Loucy (cell line): ENCODE results near the gene RASSF4.

Experiments
- EZH2phosphoT487 ChIP-seq: fragments of 200-600 bp; IDR thresholded peaks from 2 replicates; pipeline ENCODE4 v1.6.1; 2018; ENCODE audit warnings: antibody characterized with exemption, mild to moderate bottlenecking, moderate library complexity, borderline replicate concordance
- TF ChIP-seq, protein P1 (sequence below): fragments of 200-600 bp; sonication (generic); conservative IDR thresholded peaks from 2 replicates; pipeline ENCODE4 v1.5.1; 2014; ENCODE audit warnings: mild to moderate bottlenecking, antibody characterized with exemption, low read length

DNA sequence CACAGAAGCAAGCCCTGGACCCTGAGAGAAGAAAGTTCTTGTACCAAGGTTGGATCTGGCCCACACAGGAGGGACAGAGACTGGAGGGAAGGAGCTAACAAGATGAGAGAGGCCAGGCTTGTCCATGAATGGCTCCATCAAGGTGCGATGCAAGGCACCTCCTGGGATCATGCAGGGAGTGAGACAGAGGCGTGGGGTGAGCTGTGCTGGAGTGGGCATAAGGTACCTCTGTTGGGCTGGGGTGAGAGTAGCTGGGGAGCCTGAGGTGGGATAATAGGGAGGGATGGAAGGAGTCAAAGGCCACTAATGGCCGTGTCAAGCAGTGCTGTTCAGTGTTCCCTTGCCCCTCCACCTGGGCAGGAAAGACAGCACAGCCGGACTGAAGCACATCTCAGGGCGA lies 38.5 kb upstream of the RASSF4 start:
- TF ChIP-seq, protein P1, sequence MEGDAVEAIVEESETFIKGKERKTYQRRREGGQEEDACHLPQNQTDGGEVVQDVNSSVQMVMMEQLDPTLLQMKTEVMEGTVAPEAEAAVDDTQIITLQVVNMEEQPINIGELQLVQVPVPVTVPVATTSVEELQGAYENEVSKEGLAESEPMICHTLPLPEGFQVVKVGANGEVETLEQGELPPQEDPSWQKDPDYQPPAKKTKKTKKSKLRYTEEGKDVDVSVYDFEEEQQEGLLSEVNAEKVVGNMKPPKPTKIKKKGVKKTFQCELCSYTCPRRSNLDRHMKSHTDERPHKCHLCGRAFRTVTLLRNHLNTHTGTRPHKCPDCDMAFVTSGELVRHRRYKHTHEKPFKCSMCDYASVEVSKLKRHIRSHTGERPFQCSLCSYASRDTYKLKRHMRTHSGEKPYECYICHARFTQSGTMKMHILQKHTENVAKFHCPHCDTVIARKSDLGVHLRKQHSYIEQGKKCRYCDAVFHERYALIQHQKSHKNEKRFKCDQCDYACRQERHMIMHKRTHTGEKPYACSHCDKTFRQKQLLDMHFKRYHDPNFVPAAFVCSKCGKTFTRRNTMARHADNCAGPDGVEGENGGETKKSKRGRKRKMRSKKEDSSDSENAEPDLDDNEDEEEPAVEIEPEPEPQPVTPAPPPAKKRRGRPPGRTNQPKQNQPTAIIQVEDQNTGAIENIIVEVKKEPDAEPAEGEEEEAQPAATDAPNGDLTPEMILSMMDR: no peak
- TF ChIP-seq EZH2phosphoT487: no peak
